Midbrain (tissue), 1 donor: ENCODE measurements around the gene CNTRL.
A peak's percentile ranks its signal among the peaks of the same experiment; 100 is the strongest.

Source experiments
- DNase-seq: peaks from one replicate; lab custom pipeline; 2025; lab: John Stamatoyannopoulos, UW

The CNTRL gene

GRCh38 chr9:121179930-121180681 is 105.4 kb downstream of the CNTRL start:
- DNase-seq = peak; percentile 11

DNA sequence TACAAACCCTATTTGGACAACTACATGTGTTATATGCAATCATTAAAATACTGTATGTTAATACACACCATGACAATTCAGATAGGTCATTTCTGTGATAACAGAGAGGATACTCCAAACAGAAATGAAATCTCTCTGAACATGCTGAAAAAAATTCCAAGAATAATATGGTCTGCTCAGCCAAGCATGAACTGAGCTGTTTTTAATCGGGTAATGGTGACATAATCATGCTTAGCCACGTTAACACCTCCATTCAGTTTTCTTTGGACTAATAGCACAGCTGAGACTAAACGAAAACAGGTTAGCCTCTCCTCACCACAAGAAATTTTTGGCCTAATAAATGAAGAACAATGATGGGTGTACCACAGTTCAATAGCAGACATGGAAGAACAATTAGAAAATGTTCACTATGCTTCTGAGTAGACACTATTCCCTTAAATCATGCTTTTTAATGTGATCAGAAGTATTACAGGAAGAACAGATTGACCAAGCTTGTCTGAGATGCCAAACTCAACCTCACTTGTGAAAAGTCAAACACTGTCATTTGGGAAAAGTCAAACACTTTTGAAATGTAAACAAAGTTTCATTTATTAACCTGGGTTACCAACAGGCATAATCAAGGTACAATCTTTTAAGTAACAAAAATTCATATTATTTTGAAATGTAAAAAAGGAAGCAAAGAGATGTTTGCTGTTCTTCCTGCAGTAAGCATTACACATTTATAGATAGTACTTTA is 107.5 kb downstream of the CNTRL start:
- no peak for DNase-seq

GRCh38 chr9:121182989-121183388 is 108.2 kb downstream of the CNTRL start:
- DNase-seq = no peak

GRCh38 chr9:121183666-121184423 is 109.1 kb downstream of the CNTRL start:
- no peak for DNase-seq

DNA sequence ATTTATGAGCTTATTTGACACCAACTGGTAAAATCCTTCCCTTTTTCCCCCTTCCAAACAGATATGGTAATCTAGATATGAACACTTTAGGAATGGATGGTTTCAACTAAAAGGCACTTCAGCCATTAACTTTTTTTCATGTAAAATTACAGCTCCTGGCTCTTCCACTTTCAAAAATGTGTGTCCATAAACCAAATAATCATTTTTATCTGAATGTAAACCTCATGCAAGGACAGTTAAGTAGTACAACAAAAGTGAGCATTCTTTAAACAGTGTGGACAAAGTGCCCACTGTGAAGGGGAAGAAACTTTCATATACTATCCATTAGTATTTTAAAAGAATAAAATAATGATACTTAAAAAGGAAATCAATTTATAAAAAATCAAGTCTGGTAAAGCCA is 109.7 kb downstream of the CNTRL start:
- DNase-seq = no peak

DNA sequence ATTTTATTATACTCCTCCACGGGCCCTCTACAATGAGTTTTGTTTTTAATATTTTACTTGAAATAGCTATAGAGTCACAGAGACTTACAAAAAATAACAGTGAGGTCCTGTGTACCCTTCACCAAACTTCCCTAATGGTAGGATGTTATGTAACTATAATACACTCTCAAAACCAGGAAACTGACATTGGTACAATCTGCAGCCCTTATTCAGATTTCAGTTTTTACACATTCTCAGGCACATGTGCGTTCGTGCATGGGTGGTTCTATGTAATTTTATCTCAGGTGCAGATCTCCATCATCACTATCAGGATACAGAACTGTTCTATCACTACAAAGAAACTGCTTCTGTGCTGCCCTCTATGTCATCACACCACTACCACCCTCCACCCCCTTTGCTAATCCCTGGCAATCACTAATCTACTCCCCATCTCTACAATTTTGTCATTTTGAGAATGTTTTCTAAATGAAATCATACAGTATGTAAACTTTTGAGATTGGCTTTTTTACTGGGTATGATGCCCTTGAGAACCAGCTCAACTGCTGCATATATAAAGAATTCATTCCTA is 110.5 kb downstream of the CNTRL start:
- DNase-seq = no peak

GRCh38 chr9:121185774-121186403 is 111.1 kb downstream of the CNTRL start:
- no peak for DNase-seq

- no peak for DNase-seq
These were observed 113.0 kb downstream of the CNTRL start for GRCh38 chr9:121187636-121188305.

DNA sequence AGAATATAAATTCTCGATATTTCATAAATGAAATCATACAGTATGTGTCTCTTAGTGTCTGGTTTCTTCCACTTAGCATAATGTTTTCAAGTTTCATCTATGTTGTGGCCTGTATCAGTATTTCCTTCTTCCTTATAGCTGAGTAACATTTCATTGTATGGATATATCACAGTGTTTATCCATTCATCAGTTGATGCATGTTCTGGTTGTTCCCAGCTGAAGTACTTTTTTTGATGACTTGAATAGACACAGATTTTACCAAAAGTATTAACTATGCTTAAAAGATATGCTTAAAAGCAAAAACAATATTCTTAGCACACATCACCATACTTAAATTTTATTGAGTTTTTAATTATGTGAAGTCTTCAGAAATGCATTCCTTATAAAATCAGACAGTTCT is 114.3 kb downstream of the CNTRL start:
- DNase-seq = no peak

DNA sequence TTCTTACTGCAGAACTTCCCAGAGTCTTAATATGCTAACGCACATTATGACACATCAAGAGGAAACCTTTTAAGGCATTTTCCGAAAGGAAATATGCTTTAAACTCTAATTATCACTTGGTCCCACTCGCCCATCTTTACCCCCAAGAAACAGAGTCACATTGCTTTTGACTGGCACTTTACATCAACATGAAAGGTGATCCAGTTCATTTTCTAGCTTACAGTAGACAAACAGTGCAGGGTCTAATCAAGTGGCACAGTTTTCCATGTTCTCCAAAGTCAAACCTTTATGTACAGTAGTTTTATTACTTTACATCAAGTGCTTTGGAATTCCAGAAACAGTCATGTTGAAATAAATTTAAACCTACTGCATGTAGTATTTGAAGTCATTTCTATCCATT is 114.9 kb downstream of the CNTRL start:
- DNase-seq = no peak

DNA sequence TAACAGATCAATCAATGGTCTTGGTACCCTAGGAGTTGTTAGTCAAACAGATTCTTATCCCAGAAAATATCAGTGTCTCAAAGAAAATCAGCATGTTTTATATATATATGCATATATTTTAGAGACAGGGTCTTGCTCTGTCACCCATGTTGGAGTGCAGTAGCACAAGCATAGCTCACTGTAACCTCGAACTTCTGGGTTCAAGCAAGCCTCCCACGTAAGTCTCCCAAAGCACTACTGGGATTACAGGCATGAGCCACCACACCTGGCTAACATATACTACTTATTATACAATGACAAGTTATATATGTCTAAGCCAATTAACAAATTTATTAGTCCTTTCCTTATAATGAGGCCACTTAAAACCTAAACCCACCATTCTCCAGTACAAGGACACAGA is 116.5 kb downstream of the CNTRL start:
- no peak for DNase-seq

GRCh38 chr9:121192518-121192917 is 117.8 kb downstream of the CNTRL start:
- no peak for DNase-seq

- no peak for DNase-seq
These were observed 118.3 kb downstream of the CNTRL start for GRCh38 chr9:121192959-121193640.

- no peak for DNase-seq
These were observed 120.0 kb downstream of the CNTRL start for GRCh38 chr9:121194730-121195129.

- no peak for DNase-seq
These were observed 121.6 kb downstream of the CNTRL start for GRCh38 chr9:121196389-121196788.

DNA sequence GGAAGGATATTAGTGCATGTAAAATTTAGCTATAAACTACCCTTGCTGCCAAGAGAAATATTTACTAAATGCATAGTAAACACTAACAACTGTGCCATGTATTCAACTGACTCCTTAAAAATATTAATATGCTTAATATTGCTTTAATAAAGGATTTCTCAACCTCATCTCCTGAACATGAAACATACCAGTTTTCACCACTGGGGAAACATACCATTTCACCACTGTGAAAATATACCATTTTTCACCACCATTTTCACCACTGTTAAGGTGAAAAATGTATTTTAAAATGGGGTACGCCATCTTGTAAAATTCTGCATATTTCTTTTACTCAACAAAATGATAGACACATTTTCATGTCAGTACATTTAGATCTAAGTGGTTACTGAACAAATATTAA is 122.4 kb downstream of the CNTRL start:
- no peak for DNase-seq

GRCh38 chr9:121198512-121199042 is 123.8 kb downstream of the CNTRL start:
- no peak for DNase-seq

GRCh38 chr9:121199921-121200320 is 125.2 kb downstream of the CNTRL start:
- DNase-seq = no peak

DNA sequence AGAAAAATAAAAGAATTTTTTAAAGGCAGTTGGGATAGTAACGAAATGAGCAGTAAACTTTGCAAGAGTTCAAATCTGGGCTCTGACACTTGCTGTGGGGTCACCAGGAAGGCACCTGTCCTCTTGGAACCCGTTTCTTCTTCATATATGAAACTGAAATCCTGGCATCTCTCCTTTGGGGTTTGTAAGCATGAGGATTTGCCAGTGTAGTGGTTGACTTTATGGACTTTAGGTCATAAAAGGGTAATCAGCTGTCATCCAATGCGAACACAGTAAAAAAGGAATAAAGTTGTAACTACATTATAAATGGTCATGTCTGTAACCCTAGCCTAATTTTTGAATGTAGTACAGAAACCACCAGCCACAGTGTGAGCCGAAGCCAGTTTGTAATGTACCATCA is 125.6 kb downstream of the CNTRL start:
- DNase-seq = no peak

- DNase-seq = no peak
These were observed 126.4 kb downstream of the CNTRL start for GRCh38 chr9:121201045-121201737.
